Measurements from ENCODE around the gene CCDC122.

- TF ChIP-seq POLR2AphosphoS5 (IDR thresholded peaks at IDR 0.05; ENCODE audit: borderline replicate concordance, low read depth, low read length) (no peak), EZH2 (IDR thresholded peaks at IDR 0.05) (no peak), FOXP2 (optimal IDR thresholded peaks at IDR 0.05; ENCODE audit: control extremely low read depth, extremely low read length, insufficient read depth) (no peak)
Observed at GRCh38 chr13:43835701-43836100, 43.8 kb downstream of the CCDC122 start.
